H1 (cell line): ENCODE data around the gene TTC24. TPM values are rescaled to one million over a fixed set of nuclear protein-coding genes. Genes with fewer than 3 reads are reported as not detected.
A peak's percentile ranks its signal among the peaks of the same experiment; 100 is the strongest.

Source experiments
- CTCF ChIA-PET: fragments of 300-600 bp; sonication (Branson Sonifier 250); formaldehyde crosslinking; loops from one replicate; lab custom pipeline; 2021; ENCODE audit not compliant: partially characterized antibody; lab: Charles Lee
- POLR2A ChIA-PET: fragments of 300-600 bp; sonication (Branson Sonifier 250); formaldehyde crosslinking; loops from one replicate; lab custom pipeline; 2021; ENCODE audit warnings: inconsistent platforms; ENCODE audit not compliant: partially characterized antibody; lab: Charles Lee
- DNase-seq, 2 experiments: peaks; one replicate each; pipeline versions ENCODE4 v3.0.0 to v3.0.0-alpha.2; 2010 to 2022; ENCODE audit warnings: low spot score in 2 of 2, low read depth in 1 of 2, mixed read lengths in 1 of 2
- FAIRE-seq: peaks from 2 replicates; lab custom pipeline; 2011; peaks lifted over from hg19 to GRCh38; lab: Jason Lieb, UNC
- H2AFZ ChIP-seq: 2 replicates; pipeline ENCODE4 v1.8.1; 2012; ENCODE audit warnings: low read length, inconsistent platforms
- H2AK5ac ChIP-seq: 2 replicates; pipeline ENCODE4 v1.6.1; 2013; ENCODE audit warnings: low read depth, low read length
- H2BK120ac ChIP-seq: replicated peaks from 2 replicates; pipeline ENCODE3; 2013; ENCODE audit warnings: low read depth, low read length, inconsistent platforms
- H2BK12ac ChIP-seq: 2 replicates; pipeline ENCODE4 v1.6.1; 2013; ENCODE audit warnings: low read depth, low read length
- H2BK15ac ChIP-seq: 2 replicates; pipeline ENCODE4 v1.6.1; 2013; ENCODE audit warnings: low read length
- H2BK20ac ChIP-seq: 2 replicates; pipeline ENCODE4 v1.6.1; 2013; ENCODE audit warnings: low read length
- H2BK5ac ChIP-seq: 2 replicates; pipeline ENCODE4 v1.6.1; 2013; ENCODE audit warnings: low read depth, low read length
- H3K14ac ChIP-seq: 2 replicates; pipeline ENCODE4 v1.6.1; 2013; ENCODE audit warnings: inconsistent platforms; ENCODE audit not compliant: insufficient read length
- H3K18ac ChIP-seq: 2 replicates; pipeline ENCODE4 v1.6.1; 2013; ENCODE audit warnings: low read length; ENCODE audit errors: extremely low read depth
- H3K23ac ChIP-seq: 2 replicates; pipeline ENCODE4 v1.6.1; 2013; ENCODE audit warnings: inconsistent platforms; ENCODE audit not compliant: insufficient read length
- H3K23me2 ChIP-seq: 2 replicates; pipeline ENCODE4 v1.6.1; 2013; ENCODE audit warnings: low read depth, low read length
- H3K27ac ChIP-seq: 2 replicates; pipeline ENCODE4 v1.6.1; 2011; ENCODE audit warnings: low read depth, low read length, inconsistent platforms
- H3K27me3 ChIP-seq, 4 experiments: replicated peaks in 1 of 4; 1 replicate in 1 of 4; 2 replicates in 3 of 4; pipeline versions ENCODE4 v1.6.1 to v1.8.1; 2011 to 2013; ENCODE audit warnings: low read length in 3 of 4, mild to moderate bottlenecking in 3 of 4, inconsistent platforms in 2 of 4, mixed read lengths in 2 of 4, moderate library complexity in 1 of 4; ENCODE audit not compliant: control insufficient read depth in 3 of 4, insufficient read depth in 3 of 4; ENCODE audit errors: extremely low read depth in 1 of 4
- H3K36me3 ChIP-seq, 4 experiments: 2 replicates each; pipeline versions ENCODE4 v1.6.1 to v1.8.1; 2011 to 2013; ENCODE audit warnings: mild to moderate bottlenecking in 4 of 4, low read length in 3 of 4, moderate library complexity in 2 of 4, control low read depth in 1 of 4, inconsistent platforms in 1 of 4; ENCODE audit not compliant: insufficient read depth in 4 of 4, control insufficient read depth in 2 of 4
- H3K4ac ChIP-seq: replicated peaks from 2 replicates; pipeline ENCODE3; 2013; ENCODE audit warnings: low read length, low read depth, mixed read lengths, inconsistent platforms; ENCODE audit not compliant: insufficient read length
- H3K4me1 ChIP-seq, 4 experiments: replicated peaks in 1 of 4; 1 replicate in 1 of 4; 2 replicates in 3 of 4; pipeline versions ENCODE4 v1.6.1 to v1.8.1; 2011 to 2013; ENCODE audit warnings: low read length in 3 of 4, inconsistent platforms in 2 of 4, mixed read lengths in 1 of 4; ENCODE audit not compliant: insufficient read depth in 4 of 4, control insufficient read depth in 3 of 4
- H3K4me2 ChIP-seq, 2 experiments: 2 replicates each; pipeline versions ENCODE4 v1.6.1 to v1.8.1; 2011 to 2013; ENCODE audit warnings: low read depth in 2 of 2, low read length in 2 of 2, control low read depth in 1 of 2, inconsistent platforms in 1 of 2, mild to moderate bottlenecking in 1 of 2; ENCODE audit not compliant: insufficient read depth in 1 of 2
- H3K4me3 ChIP-seq, 4 experiments: fragments of 200-600, 300-600 bp in 1 of 4; sonication (generic), shearing (Covaris generic), sonication (Bioruptor Twin) in 1 of 4; 2 replicates each; pipeline versions ENCODE4 v1.5.1 to v1.8.1; 2011 to 2016; ENCODE audit warnings: low read length in 4 of 4, low read depth in 3 of 4, control low read depth in 2 of 4, inconsistent platforms in 2 of 4, mild to moderate bottlenecking in 2 of 4, mixed read lengths in 1 of 4, moderate library complexity in 1 of 4; ENCODE audit not compliant: insufficient read depth in 2 of 4; ENCODE audit errors: extremely low read depth in 1 of 4
- H3K56ac ChIP-seq: replicated peaks from 2 replicates; pipeline ENCODE3; 2013; ENCODE audit warnings: low read depth, mild to moderate bottlenecking, mixed read lengths, low read length, inconsistent platforms; ENCODE audit not compliant: insufficient read length
- H3K79me1 ChIP-seq: 2 replicates; pipeline ENCODE4 v1.6.1; 2013; ENCODE audit warnings: low read depth, low read length, control low read depth
- H3K79me2 ChIP-seq, 2 experiments: 2 replicates each; pipeline versions ENCODE4 v1.6.1 to v1.8.1; 2012 to 2013; ENCODE audit warnings: low read length in 2 of 2, mild to moderate bottlenecking in 2 of 2, inconsistent platforms in 1 of 2; ENCODE audit not compliant: insufficient read depth in 2 of 2, control insufficient read depth in 1 of 2
- H3K9ac ChIP-seq, 4 experiments: replicated peaks in 1 of 4; 1 replicate in 1 of 4; 2 replicates in 3 of 4; pipeline versions ENCODE4 v1.6.1 to v1.8.1; 2011 to 2013; ENCODE audit warnings: low read depth in 3 of 4, low read length in 3 of 4, control low read depth in 2 of 4, mild to moderate bottlenecking in 2 of 4, moderate library complexity in 2 of 4, inconsistent platforms in 1 of 4; ENCODE audit errors: extremely low read depth in 1 of 4
- H3K9me3 ChIP-seq, 2 experiments: 2 replicates each; pipeline versions ENCODE4 v1.6.1 to v1.8.1; 2012 to 2013; ENCODE audit warnings: mild to moderate bottlenecking in 2 of 2, moderate library complexity in 2 of 2, control low read depth in 1 of 2, inconsistent platforms in 1 of 2, low read depth in 1 of 2, low read length in 1 of 2, mixed read lengths in 1 of 2; ENCODE audit not compliant: insufficient read depth in 2 of 2
- H4K20me1 ChIP-seq, 2 experiments: replicated peaks in 1 of 2; 2 replicates each; pipeline versions ENCODE3 to v1.8.1; 2011 to 2013; ENCODE audit warnings: inconsistent platforms in 2 of 2, low read length in 2 of 2, mild to moderate bottlenecking in 1 of 2; ENCODE audit not compliant: insufficient read depth in 2 of 2, control insufficient read depth in 1 of 2
- H4K5ac ChIP-seq: 2 replicates; pipeline ENCODE4 v1.6.1; 2013; ENCODE audit warnings: low read length, low read depth, mixed read lengths, inconsistent platforms; ENCODE audit not compliant: insufficient read length
- H4K8ac ChIP-seq: 2 replicates; pipeline ENCODE4 v1.8.0; 2013; ENCODE audit warnings: mild to moderate bottlenecking, moderate library complexity, low read length, inconsistent platforms; ENCODE audit not compliant: insufficient read depth; ENCODE audit errors: extremely low read depth
- H4K91ac ChIP-seq: replicated peaks from 2 replicates; pipeline ENCODE3; 2013; ENCODE audit warnings: low read length, mixed read lengths, inconsistent platforms; ENCODE audit not compliant: insufficient read length
- CEBPB ChIP-seq: IDR thresholded peaks from 2 replicates; pipeline ENCODE4 v1.6.1; 2012; ENCODE audit warnings: low read depth, low read length
- CHD1 ChIP-seq: IDR thresholded peaks from 2 replicates; pipeline ENCODE4 v1.6.1; 2012; ENCODE audit warnings: low read depth, low read length, improper control_type of control experiment
- CHD2 ChIP-seq: IDR thresholded peaks from 2 replicates; pipeline ENCODE4 v1.6.1; 2012; ENCODE audit warnings: low read length, improper control_type of control experiment
- FOSL1 ChIP-seq: IDR thresholded peaks from 2 replicates; pipeline ENCODE4 v1.6.1; 2011; ENCODE audit warnings: mild to moderate bottlenecking, low read depth, low read length, moderate library complexity; ENCODE audit not compliant: insufficient read depth
- KDM1A ChIP-seq: fragments of 200-600, 300-600 bp; sonication (generic); IDR thresholded peaks from 2 replicates; pipeline ENCODE4 v1.7.1; 2016; ENCODE audit warnings: mild to moderate bottlenecking, low read length, borderline replicate concordance
- SRF ChIP-seq: IDR thresholded peaks from 2 replicates; pipeline ENCODE4 v1.6.1; 2011; ENCODE audit warnings: mild to moderate bottlenecking, low read depth, low read length, moderate library complexity
- YY1 ChIP-seq: IDR thresholded peaks from 2 replicates; pipeline ENCODE4 v1.6.1; 2011; ENCODE audit warnings: low read depth, mild to moderate bottlenecking, low read length
- WGBS, 2 experiments: shearing (Covaris generic) in 1 of 2; methylation state at CpG; one replicate each; pipeline versions ENCODE4 v1.1.6 to v1.1.7; 2013 to 2015; ENCODE audit warnings: low lambda C conversion rate in 2 of 2, mixed read lengths in 2 of 2, inconsistent platforms in 1 of 2, low coverage in 1 of 2, missing lambda C conversion rate in 1 of 2; ENCODE audit not compliant: insufficient replicate concordance in 2 of 2, insufficient coverage in 1 of 2, insufficient read length in 1 of 2; ENCODE audit errors: extremely low coverage in 1 of 2, missing lambda C conversion rate in 1 of 2; 5-methylcytosine and 5-hydroxymethylcytosine counted together
- polyA plus RNA-seq, 7 experiments: library from polyadenylated mRNA; depleted of rRNA in 3 of 7; stranded (reverse) in 5 of 7; unstranded in 2 of 7; fragments of >200 nt in 5 of 7; fragments of 200-250 nt in 2 of 7; gene quantifications; 1 replicate in 5 of 7; 2 replicates in 1 of 7; 4 replicates in 1 of 7; pipeline versions ENCODE4 v1.2.1 to v1.2.3, GENCODE V29; 2011 to 2013; ENCODE audit warnings: missing spikeins in 2 of 7, mixed read lengths in 2 of 7
- total RNA-seq: library from RNA; stranded (reverse); fragmentation: NEBNext Ultra II Directional; extraction: Animal tissue kit (Norgen Biotek cat#: 25700); gene quantifications from 2 replicates; pipeline ENCODE4 v1.2.1, GENCODE V29; 2021
- TF ChIP-seq, protein P1 (sequence below): IDR thresholded peaks from 2 replicates; pipeline ENCODE4 v1.6.1; 2011; ENCODE audit warnings: low read depth, mild to moderate bottlenecking, low read length; ENCODE audit not compliant: insufficient read depth
- TF ChIP-seq, protein P2 (sequence below), 3 experiments: IDR thresholded peaks; 1 replicate in 2 of 3; 2 replicates in 1 of 3; pipeline versions ENCODE4 v1.5.1 to v1.6.1; 2011; ENCODE audit warnings: low read length in 3 of 3, mild to moderate bottlenecking in 3 of 3, inconsistent platforms in 2 of 3, low read depth in 1 of 3, moderate library complexity in 1 of 3; ENCODE audit not compliant: insufficient read depth in 1 of 3; ENCODE audit errors: control extremely low read depth in 1 of 3

Gene TTC24
- total and polyA plus RNA-seq, 2 of the 8 experiments (the other 6 are each of a cell fraction or from before 2014, with no cell fraction given): 0.08 TPM; not detected in 1

DNA sequence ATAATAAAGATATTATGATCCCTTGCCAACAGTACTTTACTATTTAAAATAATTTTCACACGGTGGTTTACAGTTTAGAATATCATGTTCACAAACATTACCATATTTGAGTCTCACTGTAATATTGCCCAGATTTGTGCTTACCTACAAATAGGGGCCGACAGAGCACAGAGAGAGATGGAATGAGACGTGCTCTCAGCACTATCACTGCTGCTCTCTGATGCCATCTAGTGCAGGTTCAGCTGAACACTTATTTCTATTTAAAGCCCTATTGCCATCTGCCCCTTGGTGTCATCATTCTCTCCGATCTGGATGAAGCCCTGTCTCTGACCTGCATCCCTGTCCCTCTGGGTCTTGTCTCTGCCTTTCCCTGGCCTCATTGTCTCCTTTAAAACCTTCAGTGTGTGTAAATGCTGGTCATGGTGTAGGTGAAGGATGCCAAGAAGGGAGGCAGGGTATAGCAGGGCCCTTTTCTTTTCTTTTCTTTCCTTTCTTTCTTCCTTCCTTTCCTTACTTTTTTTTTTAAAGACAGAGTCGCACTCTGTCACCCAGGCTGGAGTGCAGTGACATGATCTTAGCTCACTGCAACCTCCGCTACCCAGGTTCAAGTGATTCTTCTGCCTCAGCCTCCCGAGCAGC is 28.6 kb downstream of the TTC24 start:
- FAIRE-seq (peak; percentile 78), DNase-seq (peak in 1 of 2 experiments; percentile 52)
- Histone ChIP-seq H3K36me3 (no peaks in the 10 kb centered on the region), H3K18ac (no peak overlapping the region), H4K91ac (no peak overlapping the region), H3K4me3 (no peak overlapping the region), H4K20me1 (no peaks in the 10 kb centered on the region), H2AK5ac (no peak overlapping the region), H3K4ac (no peak overlapping the region), H4K8ac (no peak overlapping the region), H2BK20ac (no peak overlapping the region), H2BK15ac (no peak overlapping the region), H2BK5ac (no peak overlapping the region), H3K14ac (no peak overlapping the region), H2AFZ (no peak overlapping the region), H3K79me2 (no peaks in the 10 kb centered on the region), H3K56ac (no peak overlapping the region), H3K27ac (no peak overlapping the region), H2BK12ac (no peak overlapping the region), H2BK120ac (no peak overlapping the region), H3K23ac (no peak overlapping the region), H3K9me3 (no peaks in the 10 kb centered on the region), H3K27me3 (no peaks in the 10 kb centered on the region), H3K4me1 (no peaks in the 10 kb centered on the region), H3K4me2 (no peak overlapping the region), H4K5ac (no peak overlapping the region), H3K23me2 (no peaks in the 10 kb centered on the region), H3K79me1 (no peaks in the 10 kb centered on the region), H3K9ac (no peak overlapping the region)
- CTCF ChIA-PET: interaction anchor here (0.8 to 6.4 kb wide), 29 partner anchors 8 to 284 kb away, joined by 3 to 55 read pairs (median 4); partner anchors contain the start of genes HAPLN2, NAXE and TTC24
- WGBS, 2 experiments: 28% methylated on average over 5 of the region's 7 CpGs; no CpG with 5 or more reads in 1 of the 2 experiments
- POLR2A ChIA-PET: interaction anchor here (1.0 to 1.8 kb wide), 6 partner anchors 10 to 21 kb away, joined by 3 to 22 read pairs (median 3); partner anchors contain the start of genes HAPLN2 and NAXE
- TF ChIP-seq CEBPB (peak; percentile 64; the same call in 1 of the 2 replicates), SRF (no peak), FOSL1 (no peak), YY1 (0 out of 2 replicates have a peak, but pooled peaks have one; percentile 18), KDM1A (no peak), CHD1 (no peak), CHD2 (no peak)
- TF ChIP-seq, protein P1, sequence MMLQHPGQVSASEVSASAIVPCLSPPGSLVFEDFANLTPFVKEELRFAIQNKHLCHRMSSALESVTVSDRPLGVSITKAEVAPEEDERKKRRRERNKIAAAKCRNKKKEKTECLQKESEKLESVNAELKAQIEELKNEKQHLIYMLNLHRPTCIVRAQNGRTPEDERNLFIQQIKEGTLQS: 0 out of 2 replicates have a peak, but pooled peaks have one; percentile 28
- TF ChIP-seq, protein P2, sequence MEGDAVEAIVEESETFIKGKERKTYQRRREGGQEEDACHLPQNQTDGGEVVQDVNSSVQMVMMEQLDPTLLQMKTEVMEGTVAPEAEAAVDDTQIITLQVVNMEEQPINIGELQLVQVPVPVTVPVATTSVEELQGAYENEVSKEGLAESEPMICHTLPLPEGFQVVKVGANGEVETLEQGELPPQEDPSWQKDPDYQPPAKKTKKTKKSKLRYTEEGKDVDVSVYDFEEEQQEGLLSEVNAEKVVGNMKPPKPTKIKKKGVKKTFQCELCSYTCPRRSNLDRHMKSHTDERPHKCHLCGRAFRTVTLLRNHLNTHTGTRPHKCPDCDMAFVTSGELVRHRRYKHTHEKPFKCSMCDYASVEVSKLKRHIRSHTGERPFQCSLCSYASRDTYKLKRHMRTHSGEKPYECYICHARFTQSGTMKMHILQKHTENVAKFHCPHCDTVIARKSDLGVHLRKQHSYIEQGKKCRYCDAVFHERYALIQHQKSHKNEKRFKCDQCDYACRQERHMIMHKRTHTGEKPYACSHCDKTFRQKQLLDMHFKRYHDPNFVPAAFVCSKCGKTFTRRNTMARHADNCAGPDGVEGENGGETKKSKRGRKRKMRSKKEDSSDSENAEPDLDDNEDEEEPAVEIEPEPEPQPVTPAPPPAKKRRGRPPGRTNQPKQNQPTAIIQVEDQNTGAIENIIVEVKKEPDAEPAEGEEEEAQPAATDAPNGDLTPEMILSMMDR (IDR thresholded peaks at IDR 0.05; ENCODE audit: control extremely low read depth in 1 of 3, insufficient read depth in 1 of 3, low read depth in 1 of 3, low read length in 3 of 3): peak; percentile 26 to 90 (median 90)
